HT-29 (cell line): ENCODE results near the gene KCNJ4. TPM values are rescaled to one million over a fixed set of nuclear protein-coding genes. Genes with fewer than 3 reads are reported as not detected.

Experiments used
- DNase-seq: peaks from one replicate; pipeline ENCODE4 v3.0.0-alpha.2; 2015; ENCODE audit warnings: low spot score
- total RNA-seq: library from RNA; depleted of rRNA; stranded (reverse); fragments of >200 nt; shearing (Covaris generic); gene quantifications from 2 replicates; pipeline ENCODE4 v1.2.3, GENCODE V29; 2014

The KCNJ4 gene
- total RNA-seq, 1 experiment from 2014 or later = not detected

GRCh38 chr22:38453066-38453672 is 1.8 kb downstream of the KCNJ4 start:
- no peak for DNase-seq

GRCh38 chr22:38452373-38453065 is 2.5 kb downstream of the KCNJ4 start:
- no peak for DNase-seq

- no peak for DNase-seq
Measured at GRCh38 chr22:38451864-38452263, 3.1 kb downstream of the KCNJ4 start.

GRCh38 chr22:38451404-38451803 is 3.6 kb downstream of the KCNJ4 start:
- no peak for DNase-seq

- DNase-seq = no peak
Measured at GRCh38 chr22:38450234-38450797, 4.7 kb downstream of the KCNJ4 start.

GRCh38 chr22:38449776-38450175 is 5.2 kb downstream of the KCNJ4 start:
- DNase-seq = no peak

GRCh38 chr22:38448945-38449745 is 5.9 kb downstream of the KCNJ4 start:
- no peak for DNase-seq

GRCh38 chr22:38446018-38446601 is 8.9 kb downstream of the KCNJ4 start:
- DNase-seq = no peak

- no peak for DNase-seq
Measured at GRCh38 chr22:38444783-38445182, 10.2 kb downstream of the KCNJ4 start.

GRCh38 chr22:38443628-38444521 is 11.1 kb downstream of the KCNJ4 start:
- no peak for DNase-seq

GRCh38 chr22:38442967-38443627 is 11.9 kb downstream of the KCNJ4 start:
- no peak for DNase-seq

GRCh38 chr22:38441620-38442287 is 13.2 kb downstream of the KCNJ4 start:
- DNase-seq = no peak

- no peak for DNase-seq
Measured at GRCh38 chr22:38440747-38441350, 14.2 kb downstream of the KCNJ4 start.

GRCh38 chr22:38437416-38437815 is 17.6 kb downstream of the KCNJ4 start:
- no peak for DNase-seq

GRCh38 chr22:38436629-38437395 is 18.2 kb downstream of the KCNJ4 start:
- no peak for DNase-seq

- DNase-seq = no peak
Measured at GRCh38 chr22:38435965-38436364, 19.0 kb downstream of the KCNJ4 start.

GRCh38 chr22:38435010-38435409 is 20.0 kb downstream of the KCNJ4 start:
- no peak for DNase-seq

GRCh38 chr22:38433871-38434270 is 21.1 kb downstream of the KCNJ4 start:
- no peak for DNase-seq

GRCh38 chr22:38432264-38432663 is 22.7 kb downstream of the KCNJ4 start:
- DNase-seq = no peak
